H9 (cell line): Measurements from ENCODE around the gene TMEM242. TPM values are rescaled to one million over a fixed set of nuclear protein-coding genes. Genes with fewer than 3 reads are reported as not detected.

Experiments
- DNase-seq: peaks from one replicate; pipeline ENCODE4 v3.0.0-alpha.2; 2017
- H2AFZ ChIP-seq: one replicate; pipeline ENCODE4 v1.6.1; 2013; ENCODE audit warnings: mild to moderate bottlenecking, low read length, control low read depth, moderate library complexity
- H2AK5ac ChIP-seq: 2 replicates; pipeline ENCODE4 v1.6.1; 2013; ENCODE audit warnings: low read length, control low read depth, mixed read lengths; ENCODE audit not compliant: insufficient read length
- H2BK120ac ChIP-seq: one replicate; pipeline ENCODE4 v1.6.1; 2013; ENCODE audit warnings: low read depth, mild to moderate bottlenecking, low read length, control low read depth, inconsistent platforms; ENCODE audit not compliant: poor library complexity, severe bottlenecking
- H2BK12ac ChIP-seq: 2 replicates; pipeline ENCODE4 v1.6.1; 2013; ENCODE audit warnings: low read length, control low read depth, mixed read lengths, low read depth; ENCODE audit not compliant: insufficient read length
- H2BK15ac ChIP-seq: 2 replicates; pipeline ENCODE4 v1.6.1; 2013; ENCODE audit warnings: low read depth, low read length, control low read depth
- H2BK20ac ChIP-seq: one replicate; pipeline ENCODE4 v1.6.1; 2013; ENCODE audit warnings: low read depth, mild to moderate bottlenecking, low read length, control low read depth, inconsistent platforms; ENCODE audit not compliant: poor library complexity, severe bottlenecking
- H2BK5ac ChIP-seq: 2 replicates; pipeline ENCODE4 v1.6.1; 2013; ENCODE audit warnings: low read length, control low read depth, mixed read lengths; ENCODE audit not compliant: insufficient read length
- H3K14ac ChIP-seq: 2 replicates; pipeline ENCODE4 v1.6.1; 2013; ENCODE audit warnings: low read length, control low read depth; ENCODE audit not compliant: insufficient read depth
- H3K18ac ChIP-seq: 2 replicates; pipeline ENCODE4 v1.6.1; 2013; ENCODE audit warnings: low read depth, mild to moderate bottlenecking, mixed read lengths, low read length, control low read depth; ENCODE audit not compliant: insufficient read length
- H3K23ac ChIP-seq: 2 replicates; pipeline ENCODE4 v1.6.1; 2013; ENCODE audit warnings: low read length, control low read depth, mixed read lengths, low read depth; ENCODE audit not compliant: insufficient read length
- H3K23me2 ChIP-seq: 2 replicates; pipeline ENCODE4 v1.6.1; 2013; ENCODE audit warnings: low read depth, mild to moderate bottlenecking, mixed read lengths, low read length, control low read depth; ENCODE audit not compliant: insufficient read length, poor library complexity, severe bottlenecking
- H3K27ac ChIP-seq: 2 replicates; pipeline ENCODE4 v1.5.1; 2013; ENCODE audit warnings: low read length, control low read depth, mixed read lengths, low read depth; ENCODE audit not compliant: insufficient read length
- H3K27me3 ChIP-seq: 2 replicates; pipeline ENCODE4 v1.6.1; 2013; ENCODE audit warnings: low read length, control low read depth, inconsistent platforms; ENCODE audit not compliant: insufficient read depth
- H3K4ac ChIP-seq: 2 replicates; pipeline ENCODE4 v1.6.1; 2013; ENCODE audit warnings: low read depth, mild to moderate bottlenecking, control low read depth, inconsistent platforms, low read length, moderate library complexity
- H3K4me1 ChIP-seq: 2 replicates; pipeline ENCODE4 v1.6.1; 2013; ENCODE audit warnings: low read length, control low read depth, inconsistent platforms; ENCODE audit not compliant: insufficient read depth
- H3K4me2 ChIP-seq: 2 replicates; pipeline ENCODE4 v1.6.1; 2013; ENCODE audit warnings: low read length, control low read depth, mixed read lengths; ENCODE audit not compliant: insufficient read length, insufficient read depth
- H3K56ac ChIP-seq: 2 replicates; pipeline ENCODE4 v1.6.1; 2013; ENCODE audit warnings: low read depth, mild to moderate bottlenecking, mixed read lengths, low read length, control low read depth; ENCODE audit not compliant: insufficient read length
- H3K79me1 ChIP-seq: 2 replicates; pipeline ENCODE4 v1.6.1; 2013; ENCODE audit warnings: low read depth, mild to moderate bottlenecking, moderate library complexity, low read length, control low read depth, inconsistent platforms; ENCODE audit not compliant: insufficient read depth, poor library complexity, severe bottlenecking
- H3K79me2 ChIP-seq: 2 replicates; pipeline ENCODE4 v1.6.1; 2013; ENCODE audit warnings: low read length, control low read depth, inconsistent platforms; ENCODE audit not compliant: insufficient read depth
- H3K9ac ChIP-seq: 2 replicates; pipeline ENCODE4 v1.6.1; 2013; ENCODE audit warnings: low read length, control low read depth, mixed read lengths; ENCODE audit not compliant: insufficient read length; ENCODE audit errors: extremely low read depth
- H3K9me3 ChIP-seq: one replicate; pipeline ENCODE4 v1.6.1; 2013; ENCODE audit warnings: low read depth, low read length, inconsistent platforms; ENCODE audit not compliant: control insufficient read depth
- H3T11ph ChIP-seq: one replicate; pipeline ENCODE4 v1.6.1; 2013; ENCODE audit warnings: mild to moderate bottlenecking, low read length, control low read depth, inconsistent platforms
- H4K20me1 ChIP-seq: one replicate; pipeline ENCODE4 v1.6.1; 2013; ENCODE audit not compliant: control insufficient read depth, insufficient read length, insufficient read depth
- H4K5ac ChIP-seq: 2 replicates; pipeline ENCODE4 v1.6.1; 2013; ENCODE audit warnings: low read depth, mild to moderate bottlenecking, mixed read lengths, low read length, control low read depth; ENCODE audit not compliant: insufficient read length
- H4K8ac ChIP-seq: replicated peaks from 2 replicates; pipeline ENCODE4 v1.6.1; 2013; ENCODE audit warnings: low read length, control low read depth, mixed read lengths, low read depth; ENCODE audit not compliant: insufficient read length
- H4K91ac ChIP-seq: 2 replicates; pipeline ENCODE4 v1.6.1; 2013; ENCODE audit warnings: low read depth, mild to moderate bottlenecking, moderate library complexity, mixed read lengths, low read length, control low read depth; ENCODE audit not compliant: insufficient read length
- H3K27ac Mint-ChIP-seq, 3 experiments: 2 replicates in 2 of 3; 3 replicates in 1 of 3; pipeline ENCODE4 v1.8.0; 2020 to 2021; ENCODE audit warnings: mixed read lengths in 3 of 3, mild to moderate bottlenecking in 1 of 3, moderate library complexity in 1 of 3
- H3K27me3 Mint-ChIP-seq: 2 replicates; pipeline ENCODE4 v1.8.0; 2021; ENCODE audit warnings: low read depth, mild to moderate bottlenecking, moderate library complexity, mixed read lengths
- H3K36me3 Mint-ChIP-seq, 3 experiments: 2 replicates in 2 of 3; 3 replicates in 1 of 3; pipeline ENCODE4 v1.8.0; 2020 to 2021; ENCODE audit warnings: low read depth in 3 of 3, mixed read lengths in 3 of 3; ENCODE audit not compliant: insufficient read depth in 1 of 3
- H3K4me1 Mint-ChIP-seq, 2 experiments: 2 replicates each; pipeline ENCODE4 v1.8.0; 2020; ENCODE audit warnings: mixed read lengths in 2 of 2
- H3K4me3 Mint-ChIP-seq, 2 experiments: 2 replicates in 1 of 2; 3 replicates in 1 of 2; pipeline ENCODE4 v1.8.0; 2020 to 2021; ENCODE audit warnings: mild to moderate bottlenecking in 2 of 2, mixed read lengths in 2 of 2, moderate library complexity in 1 of 2
- H3K9me3 Mint-ChIP-seq, 2 experiments: 2 replicates in 1 of 2; 3 replicates in 1 of 2; pipeline ENCODE4 v1.8.0; 2020; ENCODE audit warnings: mild to moderate bottlenecking in 2 of 2, mixed read lengths in 2 of 2, moderate library complexity in 1 of 2
- WGBS: extraction: QIAGEN DNeasy Blood & Tissue Kit; methylation state at CpG from one replicate; pipeline ENCODE4 v1.1.7; 2013; ENCODE audit warnings: missing lambda C conversion rate, low lambda C conversion rate, mixed read lengths; ENCODE audit not compliant: insufficient read length; ENCODE audit errors: extremely low coverage; 5-methylcytosine and 5-hydroxymethylcytosine counted together
- total RNA-seq: library from RNA; stranded (reverse); gene quantifications from 2 replicates; pipeline ENCODE4 v1.2.1, GENCODE V29; 2021
- TF ChIP-seq, protein P1 (sequence below): fragments of 200-600 bp; sonication (generic); conservative IDR thresholded peaks from 3 replicates; pipeline ENCODE4 v1.8.0; 2021; ENCODE audit warnings: antibody characterized with exemption, mild to moderate bottlenecking

Gene TMEM242
- total RNA-seq, 1 experiment from 2014 or later = 10.5 TPM

DNA sequence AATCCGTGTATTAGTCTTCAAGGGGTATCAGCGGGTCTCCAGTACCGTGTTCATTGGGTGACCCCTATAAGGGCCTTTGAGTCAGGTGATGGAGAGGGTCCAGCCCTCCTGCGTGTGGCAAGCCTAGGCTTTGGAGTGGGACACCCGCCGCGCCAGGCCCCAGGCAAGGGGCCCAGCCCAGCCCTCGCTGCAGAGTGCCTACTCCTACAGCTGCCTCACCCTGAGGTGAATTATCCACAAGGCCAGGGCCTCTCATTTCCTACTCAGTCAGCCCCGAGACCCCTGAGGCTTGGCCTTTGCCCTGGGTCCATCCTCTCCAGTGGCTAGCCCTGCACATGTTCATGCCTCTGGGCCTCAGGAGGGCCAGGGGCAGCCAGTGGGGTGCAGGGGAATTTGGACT lies 45.1 kb downstream of the TMEM242 start:
- TF ChIP-seq, protein P1, sequence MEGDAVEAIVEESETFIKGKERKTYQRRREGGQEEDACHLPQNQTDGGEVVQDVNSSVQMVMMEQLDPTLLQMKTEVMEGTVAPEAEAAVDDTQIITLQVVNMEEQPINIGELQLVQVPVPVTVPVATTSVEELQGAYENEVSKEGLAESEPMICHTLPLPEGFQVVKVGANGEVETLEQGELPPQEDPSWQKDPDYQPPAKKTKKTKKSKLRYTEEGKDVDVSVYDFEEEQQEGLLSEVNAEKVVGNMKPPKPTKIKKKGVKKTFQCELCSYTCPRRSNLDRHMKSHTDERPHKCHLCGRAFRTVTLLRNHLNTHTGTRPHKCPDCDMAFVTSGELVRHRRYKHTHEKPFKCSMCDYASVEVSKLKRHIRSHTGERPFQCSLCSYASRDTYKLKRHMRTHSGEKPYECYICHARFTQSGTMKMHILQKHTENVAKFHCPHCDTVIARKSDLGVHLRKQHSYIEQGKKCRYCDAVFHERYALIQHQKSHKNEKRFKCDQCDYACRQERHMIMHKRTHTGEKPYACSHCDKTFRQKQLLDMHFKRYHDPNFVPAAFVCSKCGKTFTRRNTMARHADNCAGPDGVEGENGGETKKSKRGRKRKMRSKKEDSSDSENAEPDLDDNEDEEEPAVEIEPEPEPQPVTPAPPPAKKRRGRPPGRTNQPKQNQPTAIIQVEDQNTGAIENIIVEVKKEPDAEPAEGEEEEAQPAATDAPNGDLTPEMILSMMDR = no peak
- H3K27ac Mint-ChIP-seq = no peak overlapping the region
- DNase-seq = no peak
- Histone ChIP-seq H3K4me1 (peaks cover 2% of the 10 kb centered on the region; the same call in 1 of the 2 replicates), H4K20me1 (no peaks in the 10 kb centered on the region), H4K91ac (no peak overlapping the region), H3K79me2 (no peaks in the 10 kb centered on the region), H2BK15ac (no peak overlapping the region), H4K8ac (no peak overlapping the region), H3K23ac (no peak overlapping the region), H3K14ac (no peak overlapping the region), H2AFZ (no peak overlapping the region), H3K56ac (no peak overlapping the region), H2BK5ac (no peak overlapping the region), H3T11ph (no peak overlapping the region), H2BK12ac (no peak overlapping the region), H3K27me3 (no peaks in the 10 kb centered on the region; the same call in 1 of the 2 replicates), H3K79me1 (no peaks in the 10 kb centered on the region), H3K9ac (no peak overlapping the region), H3K27ac (no peak overlapping the region), H2AK5ac (no peak overlapping the region), H4K5ac (no peak overlapping the region), H3K18ac (no peak overlapping the region), H2BK120ac (no peak overlapping the region), H3K4me2 (no peak overlapping the region), H3K9me3 (no peaks in the 10 kb centered on the region), H3K4ac (no peak overlapping the region), H2BK20ac (no peak overlapping the region), H3K23me2 (peaks cover 4% of the 10 kb centered on the region)
- no peaks in the 10 kb centered on the region for H3K36me3 Mint-ChIP-seq
- peaks cover 34% of the 10 kb centered on the region for H3K27me3 Mint-ChIP-seq
- no CpG with 5 or more reads among the region's 9 CpGs for WGBS
- H3K4me3 Mint-ChIP-seq = no peak overlapping the region
- H3K4me1 Mint-ChIP-seq = peaks cover 17 to 21% of the 10 kb centered on the region in 2 experiments
- no peaks in the 10 kb centered on the region for H3K9me3 Mint-ChIP-seq
